ENCODE measurements around the gene C15orf39. TPM values are rescaled to one million over a fixed set of nuclear protein-coding genes. Genes with fewer than 3 reads are reported as not detected.
"Not testable (repeated sequence)": the region's sequence is repeated elsewhere in the genome, so short reads cannot be mapped to it uniquely, and the experiment has no call there.

The C15orf39 gene
- total and polyA plus RNA-seq, 3 donors from 2014 or later, result 167 to 321 (median 168) TPM

DNA sequence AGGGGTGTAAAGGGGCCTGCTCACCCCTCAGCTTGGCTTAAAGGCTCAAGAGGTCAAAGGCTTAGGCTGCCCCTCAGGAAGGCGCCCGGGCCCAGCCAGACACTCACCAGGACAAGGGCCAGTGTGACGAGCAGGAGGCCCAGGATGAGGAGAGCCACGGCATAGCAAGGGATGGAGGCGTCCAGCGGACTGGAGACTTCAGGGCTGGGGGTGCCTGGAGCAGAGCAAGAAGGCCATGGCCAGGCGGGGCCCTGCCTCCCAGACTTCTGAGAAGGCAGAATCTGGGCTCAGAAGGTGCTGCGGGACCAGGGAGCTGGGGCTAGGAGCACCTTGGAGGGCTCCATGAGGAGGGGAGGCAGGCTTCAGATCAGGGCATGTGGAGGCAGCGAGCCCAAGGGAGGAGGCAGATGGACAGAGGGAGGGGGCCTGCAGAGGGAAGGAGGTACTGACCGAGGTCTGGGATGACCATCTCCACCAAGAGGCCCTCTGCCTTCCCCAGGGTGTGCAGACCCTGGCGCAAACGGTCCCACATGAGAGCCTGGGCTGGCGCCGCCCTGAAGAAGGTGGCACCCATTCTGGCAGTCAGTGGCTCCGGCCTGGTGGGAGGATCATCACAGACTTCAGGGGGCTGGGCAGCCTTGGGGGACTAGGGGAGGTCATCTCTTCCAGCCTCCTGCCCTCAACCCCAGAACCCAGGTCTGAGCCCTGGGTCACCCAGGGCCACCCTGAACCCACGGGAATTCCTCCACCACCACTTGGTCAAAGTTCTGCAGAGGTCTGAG lies 24.5 kb downstream of the C15orf39 start:
- TF ChIP-seq POLR2A (IDR thresholded peaks at IDR 0.05), result no peak
- TF ChIP-seq, protein P1, sequence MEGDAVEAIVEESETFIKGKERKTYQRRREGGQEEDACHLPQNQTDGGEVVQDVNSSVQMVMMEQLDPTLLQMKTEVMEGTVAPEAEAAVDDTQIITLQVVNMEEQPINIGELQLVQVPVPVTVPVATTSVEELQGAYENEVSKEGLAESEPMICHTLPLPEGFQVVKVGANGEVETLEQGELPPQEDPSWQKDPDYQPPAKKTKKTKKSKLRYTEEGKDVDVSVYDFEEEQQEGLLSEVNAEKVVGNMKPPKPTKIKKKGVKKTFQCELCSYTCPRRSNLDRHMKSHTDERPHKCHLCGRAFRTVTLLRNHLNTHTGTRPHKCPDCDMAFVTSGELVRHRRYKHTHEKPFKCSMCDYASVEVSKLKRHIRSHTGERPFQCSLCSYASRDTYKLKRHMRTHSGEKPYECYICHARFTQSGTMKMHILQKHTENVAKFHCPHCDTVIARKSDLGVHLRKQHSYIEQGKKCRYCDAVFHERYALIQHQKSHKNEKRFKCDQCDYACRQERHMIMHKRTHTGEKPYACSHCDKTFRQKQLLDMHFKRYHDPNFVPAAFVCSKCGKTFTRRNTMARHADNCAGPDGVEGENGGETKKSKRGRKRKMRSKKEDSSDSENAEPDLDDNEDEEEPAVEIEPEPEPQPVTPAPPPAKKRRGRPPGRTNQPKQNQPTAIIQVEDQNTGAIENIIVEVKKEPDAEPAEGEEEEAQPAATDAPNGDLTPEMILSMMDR (IDR thresholded peaks at IDR 0.05), result no peak
- no peaks in the 10 kb centered on the region for H3K36me3 ChIP-seq (ENCODE audit: low read depth, missing control alignments)
- no peaks in the 10 kb centered on the region for H3K9me3 ChIP-seq
- no peak for DNase-seq
- H3K4me3 ChIP-seq, result no peak overlapping the region
- WGBS, 2 donors, result 91 to 93% methylated on average over 12 to 16 of the region's 16 CpGs
- no peak overlapping the region for H3K27ac ChIP-seq
- H3K27me3 ChIP-seq, result no peaks in the 10 kb centered on the region
- H3K4me1 ChIP-seq, result no peaks in the 10 kb centered on the region
- intact Hi-C loops (cut with DNase I; ENCODE audit: low total_unique reads), result no loop called here

DNA sequence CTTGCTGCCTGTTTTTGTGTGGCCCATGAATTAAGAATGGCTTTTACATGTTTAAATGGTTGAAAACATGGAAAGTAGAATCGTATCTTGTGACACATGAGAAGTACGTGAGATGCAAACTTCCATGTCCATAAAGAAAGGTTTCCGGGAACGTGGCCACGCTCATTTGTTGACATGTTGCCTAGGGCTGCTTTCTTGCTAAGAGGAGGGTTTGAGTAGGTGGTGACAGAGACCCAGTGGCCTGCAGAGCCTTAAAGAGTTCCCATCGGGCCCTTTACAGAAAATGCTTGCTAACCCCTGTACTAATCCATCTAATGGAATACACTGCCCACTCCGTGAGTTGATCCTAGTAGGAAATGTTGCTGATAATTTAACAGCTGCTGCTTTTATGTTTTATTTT lies 25.4 kb downstream of the C15orf39 start:
- H3K36me3 ChIP-seq (ENCODE audit: low read depth, missing control alignments); DNase-seq; H3K4me1 ChIP-seq; H3K27ac ChIP-seq; intact Hi-C loops (cut with DNase I; ENCODE audit: low total_unique reads); H3K4me3 ChIP-seq; H3K27me3 ChIP-seq; H3K9me3 ChIP-seq: not testable (repeated sequence)
- WGBS, 2 donors, result 92 to 95% methylated on average over 7 of the region's 7 CpGs

DNA sequence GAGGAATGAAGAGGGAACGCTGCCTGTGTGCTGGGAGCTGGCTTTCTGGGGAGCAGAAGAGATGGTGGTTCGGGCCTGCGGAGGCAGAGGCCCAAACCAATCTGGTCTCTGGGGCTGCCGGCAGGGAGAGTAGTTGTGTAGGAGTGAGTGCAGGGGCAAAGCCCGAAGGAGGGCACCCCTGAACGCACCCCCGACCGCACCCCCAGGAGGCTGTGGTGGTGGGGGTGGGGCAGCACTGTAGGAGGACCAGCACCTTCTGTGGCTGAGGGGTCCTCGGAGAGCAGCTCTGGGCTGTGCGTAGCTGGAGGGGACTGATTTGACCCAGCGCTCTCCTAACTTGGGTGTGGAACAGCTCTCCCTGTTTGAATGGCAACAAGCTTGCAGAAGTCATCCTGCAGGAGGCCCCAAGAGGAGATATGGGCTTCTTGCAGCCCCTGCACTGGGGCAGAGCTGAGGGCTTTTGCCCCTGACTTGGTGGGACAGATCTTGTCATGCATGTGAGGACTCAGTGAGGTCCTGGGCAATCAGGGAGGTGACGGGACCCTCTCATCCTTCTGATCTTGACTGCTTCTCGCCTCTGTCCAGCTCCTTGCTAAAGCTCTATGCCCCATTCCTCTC lies 26.1 kb downstream of the C15orf39 start:
- Histone ChIP-seq H3K9me3 (no peaks in the 10 kb centered on the region), H3K36me3 (ENCODE audit: low read depth, missing control alignments) (no peaks in the 10 kb centered on the region), H3K4me3 (no peak overlapping the region), H3K27me3 (no peaks in the 10 kb centered on the region), H3K4me1 (no peaks in the 10 kb centered on the region), H3K27ac (no peak overlapping the region)
- WGBS, 2 donors, result 88 to 91% methylated on average over 9 to 13 of the region's 13 CpGs
- TF ChIP-seq, protein P1 (IDR thresholded peaks at IDR 0.05), result no peak
- TF ChIP-seq POLR2A (IDR thresholded peaks at IDR 0.05), result no peak
- intact Hi-C loops (cut with DNase I; ENCODE audit: low total_unique reads), result no loop called here
- DNase-seq, result no peak

DNA sequence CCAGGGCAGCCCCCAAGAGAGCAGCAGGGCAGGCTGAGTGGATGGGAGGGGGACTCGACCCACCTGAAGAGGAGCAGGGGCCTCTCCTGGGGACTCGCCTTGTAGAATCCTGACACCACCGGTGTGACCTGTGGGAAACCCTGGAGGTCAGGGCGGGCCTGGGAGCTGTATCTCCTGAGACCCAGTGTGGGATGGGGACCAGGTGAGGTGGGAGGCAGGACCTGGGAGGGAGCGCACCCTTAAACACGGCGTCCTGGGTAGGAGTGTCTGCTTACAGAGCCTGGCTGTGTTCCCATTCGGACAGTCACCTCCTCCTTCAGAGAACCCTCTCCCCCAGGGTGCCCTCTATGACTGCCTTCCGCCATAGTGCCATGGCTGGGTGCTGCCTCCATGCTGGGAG lies 27.1 kb downstream of the C15orf39 start:
- intact Hi-C loops (cut with DNase I; ENCODE audit: low total_unique reads), result no loop called here
- Histone ChIP-seq H3K27ac (no peak overlapping the region), H3K4me3 (no peak overlapping the region), H3K4me1 (no peaks in the 10 kb centered on the region), H3K9me3 (no peaks in the 10 kb centered on the region), H3K36me3 (ENCODE audit: low read depth, missing control alignments) (no peaks in the 10 kb centered on the region), H3K27me3 (no peaks in the 10 kb centered on the region)
- 85 to 88% methylated on average over 3 to 7 of the region's 9 CpGs for WGBS, 2 donors
- DNase-seq, result no peak
- no peak for TF ChIP-seq POLR2A (IDR thresholded peaks at IDR 0.05)
- TF ChIP-seq, protein P1 (IDR thresholded peaks at IDR 0.05), result no peak

DNA sequence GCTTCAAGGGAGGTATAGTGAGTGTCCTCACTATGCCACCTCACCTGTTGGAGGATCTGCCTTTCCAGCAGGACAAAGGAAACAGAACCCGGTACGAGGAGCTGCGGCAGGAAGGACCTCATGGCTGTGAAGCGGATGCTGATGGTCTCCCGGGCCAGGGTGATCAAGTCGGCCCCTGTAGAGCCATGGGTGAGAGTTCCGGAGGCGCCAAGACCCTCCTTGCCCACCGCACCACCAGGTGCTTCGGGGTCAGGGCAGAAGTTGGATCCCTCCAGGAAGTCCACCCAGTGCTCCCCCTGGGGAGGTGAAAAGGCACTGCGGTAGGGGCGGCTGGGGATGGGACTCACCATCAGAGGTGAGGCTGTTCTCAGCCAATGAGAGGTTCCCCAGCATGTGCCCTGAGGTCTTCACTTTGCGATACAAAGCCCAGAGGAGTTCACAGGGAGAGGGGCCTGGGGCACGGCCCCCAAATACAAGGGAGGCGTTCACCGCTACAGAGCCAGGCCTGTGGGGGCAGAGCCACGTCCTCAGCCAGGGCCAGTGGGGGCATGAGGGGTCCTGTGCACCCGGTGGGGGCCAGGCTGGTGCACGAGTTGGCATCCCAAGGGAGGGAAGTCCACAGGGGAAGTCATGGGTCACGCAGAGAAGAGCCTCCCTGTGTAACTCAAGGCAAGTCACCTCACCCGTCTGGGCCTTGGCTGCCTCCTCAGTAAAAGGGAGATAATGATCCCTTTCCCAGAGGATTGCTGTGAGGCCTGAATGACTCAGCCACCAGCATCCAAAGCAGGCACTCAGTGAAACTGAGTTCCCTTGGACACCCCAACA lies 27.7 kb downstream of the C15orf39 start:
- intact Hi-C loops (cut with DNase I; ENCODE audit: low total_unique reads), result no loop called here
- WGBS, 2 donors, result 87 to 90% methylated on average over 19 to 21 of the region's 21 CpGs
- Histone ChIP-seq H3K4me1 (no peaks in the 10 kb centered on the region), H3K27me3 (no peaks in the 10 kb centered on the region), H3K27ac (no peak overlapping the region), H3K36me3 (ENCODE audit: low read depth, missing control alignments) (no peaks in the 10 kb centered on the region), H3K9me3 (no peaks in the 10 kb centered on the region), H3K4me3 (no peak overlapping the region)
- no peak for TF ChIP-seq POLR2A (IDR thresholded peaks at IDR 0.05)
- TF ChIP-seq, protein P1 (IDR thresholded peaks at IDR 0.05), result no peak
- no peak for DNase-seq
